Measurements from ENCODE around the gene TMEM80. TPM values are rescaled to one million over a fixed set of nuclear protein-coding genes. Genes with fewer than 3 reads are reported as not detected.

The TMEM80 gene
- total RNA-seq, result 8.2 and 8.9 TPM in 2 replicates

GRCh38 chr11:695538-696248 is at the start of gene TMEM80:
TSS of gene TMEM80 (plus strand) at chr11:695816. CDS start at chr11:695828, 12 bp downstream.

GRCh38 chr11:694563-695287 is 891 bp upstream of the TMEM80 start, which contains the start of gene DEAF1:
TSS of gene DEAF1 (minus strand) at chr11:695222. CDS start at chr11:695047, 175 bp downstream.

GRCh38 chr11:705646-706438 is 10.2 kb downstream of the TMEM80 start, which contains the start of gene EPS8L2:
TSS of gene EPS8L2 (plus strand) at chr11:706231. CDS start at chr11:709408, 3,177 bp downstream.

DNA sequence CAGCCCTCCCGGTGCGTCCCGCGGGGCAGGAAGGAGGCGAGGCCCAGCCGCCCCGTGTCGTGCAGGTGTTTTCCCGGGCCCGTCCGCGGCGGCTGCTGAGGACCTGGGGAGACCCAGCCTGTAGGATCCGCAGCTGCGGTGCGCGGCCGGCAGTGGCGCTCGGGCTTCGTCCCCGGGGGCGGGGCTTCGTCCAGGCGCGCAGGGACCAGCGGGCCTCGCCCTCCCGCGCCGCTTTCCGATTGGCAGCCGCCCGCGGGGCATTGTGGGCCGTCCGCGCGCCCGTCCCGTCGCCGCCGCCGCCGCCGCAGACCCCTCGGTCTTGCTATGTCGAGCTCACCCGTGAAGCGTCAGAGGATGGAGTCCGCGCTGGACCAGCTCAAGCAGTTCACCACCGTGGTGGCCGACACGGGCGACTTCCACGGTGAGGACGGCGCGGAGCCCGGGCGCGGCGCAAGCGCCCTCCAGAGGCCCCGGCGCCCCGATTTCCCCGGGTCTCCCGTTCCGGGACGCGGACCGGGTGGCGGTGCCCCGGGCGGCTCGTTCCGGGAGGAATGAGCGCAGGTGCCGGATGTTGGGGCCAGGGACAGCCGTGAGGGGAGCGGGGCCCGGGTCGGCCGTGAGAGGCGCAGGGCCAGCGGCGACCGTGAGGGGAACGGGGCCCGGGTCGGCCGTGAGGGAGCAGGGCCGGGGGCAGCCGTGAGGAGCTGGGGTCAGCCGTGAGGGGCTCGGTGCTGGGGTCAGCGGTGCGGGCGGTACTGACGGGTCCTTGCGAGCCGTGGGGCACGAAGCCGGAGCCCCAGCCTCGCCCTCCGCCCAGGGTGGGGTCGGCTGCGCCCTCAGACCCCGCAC is 51.8 kb downstream of the TMEM80 start, which contains the start of gene TALDO1:
TALDO1 (plus strand) TSS at position 307 of the 849 bp plus-strand sequence; CDS start at position 325, 18 bp downstream.

Other genes starting within 250 kb of the TMEM80 start
- 32.4 and 33.9 TPM in 2 replicates for gene PTDSS2, start 245.5 kb upstream of the TMEM80 start, total RNA-seq
- gene RNH1, start 188.6 kb upstream of the TMEM80 start, total RNA-seq, result 272 and 273 TPM in 2 replicates
- gene HRAS, start 160.2 kb upstream of the TMEM80 start, total RNA-seq, result 53.1 and 65.7 TPM in 2 replicates
- gene LRRC56, start 158.3 kb upstream of the TMEM80 start, total RNA-seq, result 0.30 and 0.34 TPM in 2 replicates
- 0.59 and 0.84 TPM in 2 replicates for gene LMNTD2, start 135.1 kb upstream of the TMEM80 start, total RNA-seq
- 9.1 and 9.4 TPM in 2 replicates for gene RASSF7, start 134.8 kb upstream of the TMEM80 start, total RNA-seq
- 18.1 and 20.5 TPM in 2 replicates for gene PHRF1, start 119.3 kb upstream of the TMEM80 start, total RNA-seq
- 11.1 and 16.3 TPM in 2 replicates for gene IRF7, start 79.9 kb upstream of the TMEM80 start, total RNA-seq
- gene CDHR5, start 70.9 kb upstream of the TMEM80 start, total RNA-seq, result not detected in 2 replicates
- not detected in 2 replicates for gene SCT, start 68.6 kb upstream of the TMEM80 start, total RNA-seq
- gene DRD4, start 58.5 kb upstream of the TMEM80 start, total RNA-seq, result 0.15 TPM in 1 of 2 replicates, not detected in the other
- 20.7 and 27.2 TPM in 2 replicates for gene DEAF1, start 594 bp upstream of the TMEM80 start, total RNA-seq
- gene EPS8L2, start 10.4 kb downstream of the TMEM80 start, total RNA-seq, result 11.8 and 13.5 TPM in 2 replicates
- 157 and 164 TPM in 2 replicates for gene TALDO1, start 51.6 kb downstream of the TMEM80 start, total RNA-seq
- gene GATD1, start 81.7 kb downstream of the TMEM80 start, total RNA-seq, result 26.3 and 28.1 TPM in 2 replicates
- gene CEND1, start 94.3 kb downstream of the TMEM80 start, total RNA-seq, result 3.9 and 6.1 TPM in 2 replicates
- gene SLC25A22, start 102.5 kb downstream of the TMEM80 start, total RNA-seq, result 12.9 and 13.6 TPM in 2 replicates
- gene PIDD1, start 109.4 kb downstream of the TMEM80 start, total RNA-seq, result 17.2 and 21.9 TPM in 2 replicates
- 679 and 752 TPM in 2 replicates for gene RPLP2, start 114.2 kb downstream of the TMEM80 start, total RNA-seq
- gene PNPLA2, start 123.1 kb downstream of the TMEM80 start, total RNA-seq, result 20.5 and 23.8 TPM in 2 replicates
- 3.0 and 6.1 TPM in 2 replicates for gene CRACR2B, start 132.1 kb downstream of the TMEM80 start, total RNA-seq
- gene CD151, start 137.1 kb downstream of the TMEM80 start, total RNA-seq, result 585 and 606 TPM in 2 replicates
- 290 and 350 TPM in 2 replicates for gene POLR2L, start 146.7 kb downstream of the TMEM80 start, total RNA-seq
- 186 and 200 TPM in 2 replicates for gene TSPAN4, start 147.0 kb downstream of the TMEM80 start, total RNA-seq
- 70.1 and 73.7 TPM in 2 replicates for gene CHID1, start 215.0 kb downstream of the TMEM80 start, total RNA-seq
- 42.9 and 43.7 TPM in 2 replicates for gene AP2A2, start 230.1 kb downstream of the TMEM80 start, total RNA-seq